HEK293 (cell line): ENCODE measurements around the gene WARS2.

Source experiments
- ZNF510 ChIP-seq: fragments of 450-650 bp; formaldehyde crosslinking; IDR thresholded peaks from 2 replicates; pipeline ENCODE4 v1.5.1; 2018; ENCODE audit warnings: mild to moderate bottlenecking, missing genetic modification characterization, missing biosample characterization; ENCODE audit not compliant: insufficient replicate concordance
- ZSCAN30 ChIP-seq: fragments of 450-650 bp; IDR thresholded peaks from 2 replicates; pipeline ENCODE4 v1.5.1; 2018; ENCODE audit warnings: missing biosample characterization, mild to moderate bottlenecking, missing genetic modification characterization, moderate library complexity

GRCh38 chr1:118998171-118998570, 142.3 kb downstream of the WARS2 start:
- TF ChIP-seq ZNF510 (tag by site-specific recombination): no peak
- no peak for TF ChIP-seq ZSCAN30
